Heart right ventricle (tissue), 16 donors: ENCODE results near the gene GAB1. TPM values are rescaled to one million over a fixed set of nuclear protein-coding genes. Genes with fewer than 3 reads are reported as not detected.

Experiments
- ATAC-seq, 8 donors: fragments of 200-7000 bp; cut with Tn5 transposase; one replicate each; pipeline ENCODE4 v1.9.1; 2020; ENCODE audit warnings: mild to moderate bottlenecking in 8 of 8, moderate library complexity in 8 of 8, moderate number of reproducible peaks in 1 of 8
- DNase-seq, 2 donors: peaks; one replicate each; pipeline ENCODE4 v3.0.0-alpha.2; 2020
- H3K27ac ChIP-seq, 10 donors: fragments of 200-600 bp; sonication (generic) in 2 of 10; one replicate each; pipeline versions ENCODE4 v1.5.0 to v1.8.0; 2020 to 2022; ENCODE audit warnings: mild to moderate bottlenecking in 3 of 10
- H3K27me3 ChIP-seq, 7 donors: fragments of 200-600 bp; one replicate each; pipeline ENCODE4 v1.8.0; 2021 to 2022; ENCODE audit warnings: mild to moderate bottlenecking in 2 of 7
- H3K36me3 ChIP-seq, 9 donors: fragments of 200-600 bp; sonication (generic) in 1 of 9; one replicate each; pipeline versions ENCODE4 v1.5.0 to v1.8.0; 2020 to 2022; ENCODE audit warnings: mild to moderate bottlenecking in 2 of 9
- H3K4me1 ChIP-seq, 9 donors: fragments of 200-600 bp; sonication (generic) in 1 of 9; one replicate each; pipeline versions ENCODE4 v1.5.0 to v1.8.0; 2020 to 2022; ENCODE audit warnings: mild to moderate bottlenecking in 4 of 9
- H3K4me3 ChIP-seq, 10 donors: fragments of 200-600 bp; sonication (generic) in 2 of 10; one replicate each; pipeline versions ENCODE4 v1.5.0 to v1.8.0; 2020 to 2022; ENCODE audit warnings: mild to moderate bottlenecking in 7 of 10, moderate library complexity in 2 of 10
- H3K9me3 ChIP-seq, 11 donors: fragments of 200-600 bp in 10 of 11; sonication (generic) in 2 of 11; one replicate each; pipeline versions ENCODE4 v1.5.0 to v1.8.0; 2013 to 2022; ENCODE audit warnings: mild to moderate bottlenecking in 2 of 11, control low read depth in 1 of 11, moderate library complexity in 1 of 11
- CTCF ChIP-seq, 9 donors: fragments of 200-600 bp; sonication (generic) in 2 of 9; IDR thresholded peaks; one replicate each; pipeline versions ENCODE4 v1.5.0 to v1.8.0; 2021 to 2022; ENCODE audit warnings: antibody characterized with exemption in 9 of 9, mild to moderate bottlenecking in 5 of 9, moderate library complexity in 1 of 9
- WGBS, 2 donors: extraction: QIAGEN DNeasy Blood & Tissue Kit; methylation state at CpG; one replicate each; pipeline ENCODE4 v1.1.7; 2013; ENCODE audit warnings: inconsistent platforms in 1 of 2; 5-methylcytosine and 5-hydroxymethylcytosine counted together
- intact Hi-C, 10 donors: fragments of 100-400 bp; cut with DNase I; formaldehyde crosslinking; loops; one replicate each; pipeline versions ENCODE4 v1.11.1 to v1.14.2; 2022
- polyA plus RNA-seq, 2 donors: library from polyadenylated mRNA; stranded (reverse); fragments of 200-250 nt; gene quantifications; one replicate each; pipeline ENCODE4 v1.2.3, GENCODE V29; 2013
- total RNA-seq, 10 donors: library from RNA; stranded (reverse); fragmentation: NEBNext Ultra II Directional in 3 of 10; extraction: Animal tissue kit (Norgen Biotek cat#: 25700) in 3 of 10; gene quantifications; one replicate each; pipeline versions ENCODE4 v1.2.1 to v1.2.4, GENCODE V29; 2021 to 2023
- donor health status: Arrhythmogenic right ventricular cardiomyopathy.
- donor health status: ischemic (EF 13 %, LVEDD 7.1; RV severe dilation, severe dysfunction).
- donor health status: healthy with polysubstance abuse.
- donor health status: DM: no; HTN: yes; CAD: no.
- donor health status: DM: no; HTN: no; CAD: no.
- donor health status: ischemic (EF 25% LVEDD 6.9; RV normal size, moderate dysfunction).
- donor health status: ischemic (EF 25% LVEDD 5.7; RV mildly dilated, moderate dysfunction).
- donor health status: healthy.
- donor health status: DM: yes; HTN: yes; CAD: no.
- donor health status: Ischemic cardiomyopathy.
- donor health status: ischemic (EF 35%, LVEDD 5.7; RV mildly dilated, moderate dysfunction).
- donor health status: nonischemic (EF 11% LVEDD 7.7; RV severe dilation, severe dysfunction).
- donor health status: DM: yes; HTN: yes; CAD: no.
- donor health status: PGD.
- donor health status: ischemic (EF 29% LVEDD 5.4; RV normal size, mild dysfunction).
- donor health status: nonischemic (EF 23%, LVEDD 6.1; RV moderate dilation, normal function).

The GAB1 gene
- total and polyA plus RNA-seq, 12 donors, result 7.8 to 130 (median 95.3) TPM

- Histone ChIP-seq H3K27me3 (no peaks in the 10 kb centered on the region), H3K27ac (peak overlapping the region in 8 of 10 donors; percentile 74 to 88 (median 86)), H3K9me3 (no peaks in the 10 kb centered on the region), H3K4me3 (peak overlapping the region in 3 of 10 donors; percentile 10 to 29 (median 28)), H3K4me1 (peaks cover 16 to 98% (median 74%) of the 10 kb centered on the region in 9 donors), H3K36me3 (no peaks in the 10 kb centered on the region)
- DNase-seq (no peak), ATAC-seq (no peak)
- intact Hi-C loops, result loop anchor here in 1 of 10 donors (5.0 kb wide), 1 partner anchor 46 kb away; the partner anchor contains the start of gene GAB1
- TF ChIP-seq CTCF (IDR thresholded peaks at IDR 0.05), result no peak
Measured at GRCh38 chr4:143383005-143383574, 46.4 kb downstream of the GAB1 start.

- intact Hi-C loops, result loop anchor here in 1 of 10 donors (5.0 kb wide), 1 partner anchor 47 kb away; the partner anchor contains the start of gene GAB1
- H3K27me3 ChIP-seq, result no peaks in the 10 kb centered on the region
- H3K27ac ChIP-seq, result peak overlapping the region in 9 of 10 donors; percentile 8 to 88 (median 42)
- WGBS, 2 donors, result 35 to 43% methylated on average over 4 of the region's 4 CpGs
- H3K9me3 ChIP-seq, result no peaks in the 10 kb centered on the region
- DNase-seq (no peak), ATAC-seq (peak in 3 of 8 donors; percentile 5 to 68 (median 43))
- H3K36me3 ChIP-seq, result no peaks in the 10 kb centered on the region
- no peak for TF ChIP-seq CTCF (IDR thresholded peaks at IDR 0.05)
- peaks cover 10 to 98% (median 67%) of the 10 kb centered on the region in 9 donors for H3K4me1 ChIP-seq
- no peak overlapping the region for H3K4me3 ChIP-seq
Measured at GRCh38 chr4:143384381-143384994, 47.8 kb downstream of the GAB1 start.

GRCh38 chr4:143386812-143387211, 50.1 kb downstream of the GAB1 start:
- H3K4me1 ChIP-seq, result peaks cover 15 to 98% (median 71%) of the 10 kb centered on the region in 9 donors
- H3K36me3 ChIP-seq, result no peaks in the 10 kb centered on the region
- no peak for TF ChIP-seq CTCF (IDR thresholded peaks at IDR 0.05)
- ATAC-seq (no peak), DNase-seq (no peak)
- no peaks in the 10 kb centered on the region for H3K27me3 ChIP-seq
- H3K9me3 ChIP-seq, result no peaks in the 10 kb centered on the region
- no peak overlapping the region for H3K4me3 ChIP-seq
- intact Hi-C loops, result loop anchor here in 1 of 10 donors (5.0 kb wide), 1 partner anchor 35 kb away; no protein-coding TSS in a partner anchor
- 100% methylated on average over 1 of the region's 1 CpG for whole genome bisulfite sequencing, 2 donors
- H3K27ac ChIP-seq, result peak overlapping the region in 2 of 10 donors; percentile 9 to 11

GRCh38 chr4:143389579-143390195, 53.0 kb downstream of the GAB1 start:
- no peak overlapping the region for H3K4me3 ChIP-seq
- H3K27me3 ChIP-seq, result no peaks in the 10 kb centered on the region
- no peaks in the 10 kb centered on the region for H3K9me3 ChIP-seq
- no peaks in the 10 kb centered on the region for H3K36me3 ChIP-seq
- H3K27ac ChIP-seq, result peak overlapping the region in 7 of 10 donors; percentile 1 to 64 (median 22)
- 50 to 69% methylated on average over 1 of the region's 1 CpG for WGBS, 2 donors
- TF ChIP-seq CTCF (IDR thresholded peaks at IDR 0.05), result no peak
- no peak for DNase-seq
- intact Hi-C loops, result loop anchor here in 3 of 10 donors (5.0 to 10.0 kb wide), 3 partner anchors 32 to 45 kb away; no protein-coding TSS in a partner anchor
- peaks cover 11 to 98% (median 71%) of the 10 kb centered on the region in 9 donors for H3K4me1 ChIP-seq
- ATAC-seq, result peak in 4 of 8 donors; percentile 29 to 56 (median 40)
